GM21737 (cell line): Measurements from ENCODE around the gene CFAP161.
"Not testable (repeated sequence)": the region's sequence is repeated elsewhere in the genome, so short reads cannot be mapped to it uniquely, and the experiment has no call there.

Source experiments
- ATAC-seq: cut with Tn5 transposase; IDR thresholded peaks from one replicate; pipeline ENCODE4 v1.9.1; 2021; ENCODE audit warnings: mild to moderate bottlenecking, moderate library complexity; ENCODE audit not compliant: unreplicated experiment

Gene CFAP161

DNA sequence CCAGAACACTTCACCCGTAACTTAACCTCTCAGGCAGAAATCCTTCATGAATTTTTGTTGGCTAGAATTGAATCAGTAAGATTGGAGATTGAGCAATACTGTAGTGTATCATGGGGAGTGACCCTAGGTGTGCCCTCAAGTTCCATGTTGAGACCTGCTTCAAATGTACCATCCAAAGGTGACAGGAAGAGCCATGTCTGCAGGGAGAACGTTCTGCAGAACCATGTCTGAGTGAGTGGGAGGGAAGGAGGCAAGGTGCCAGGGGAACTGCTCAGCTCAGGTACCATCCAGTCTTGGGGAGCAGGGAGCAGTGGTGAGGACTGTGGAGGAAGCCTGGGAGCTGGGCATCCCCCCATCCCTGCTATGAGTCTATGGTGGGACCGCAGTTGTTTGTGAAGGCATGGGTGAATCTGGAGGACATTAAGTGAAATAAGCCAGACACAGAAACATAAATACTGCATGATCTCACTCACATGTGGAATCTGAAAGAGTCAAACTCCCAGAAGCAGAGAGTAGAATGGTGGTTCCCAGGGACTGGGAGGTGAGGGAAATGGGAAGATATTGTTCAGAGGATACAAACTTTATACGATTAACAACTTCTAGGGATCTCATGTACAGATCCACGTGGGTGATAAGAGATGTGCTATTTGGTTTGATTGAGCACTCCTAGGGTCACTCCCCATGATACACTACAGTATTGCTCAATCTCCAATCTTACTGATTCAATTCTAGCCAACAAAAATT, 23.3 kb downstream of the CFAP161 start:
- ATAC-seq: no peak

GRCh38 chr15:81157939-81158223, 23.8 kb downstream of the CFAP161 start:
- ATAC-seq: no peak

- ATAC-seq: not testable (repeated sequence)
These were observed 24.5 kb downstream of the CFAP161 start for GRCh38 chr15:81158561-81158960.

GRCh38 chr15:81160312-81161159, 26.5 kb downstream of the CFAP161 start:
- no peak for ATAC-seq

DNA sequence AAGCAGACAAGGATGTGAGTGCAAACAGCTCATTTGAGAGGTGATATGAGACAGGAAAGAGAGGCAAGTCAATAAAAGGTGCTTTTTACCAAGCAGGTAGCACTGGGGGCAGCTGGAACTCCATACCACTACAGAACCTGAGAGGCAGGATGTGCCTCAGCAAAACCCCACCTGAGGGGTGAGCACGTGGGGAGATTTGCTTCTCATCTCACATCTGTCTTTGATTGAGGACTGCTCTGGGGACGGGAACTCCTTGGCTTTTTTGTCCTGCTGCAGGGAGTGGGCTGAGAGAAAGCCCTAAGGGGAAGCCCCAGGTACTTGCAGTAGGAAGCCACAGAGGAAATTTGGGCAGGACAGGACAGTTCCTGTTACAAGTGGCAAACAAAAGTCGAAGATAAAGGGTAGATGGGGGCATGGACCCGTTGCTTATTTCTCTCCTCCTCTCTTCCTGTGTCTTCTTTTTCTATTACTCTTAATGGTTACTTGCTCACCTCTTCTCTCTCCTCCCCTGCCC, 27.1 kb downstream of the CFAP161 start:
- no peak for ATAC-seq

GRCh38 chr15:81161851-81162250, 27.8 kb downstream of the CFAP161 start:
- ATAC-seq: no peak

GRCh38 chr15:81163961-81164800, 30.1 kb downstream of the CFAP161 start:
- ATAC-seq: no peak

DNA sequence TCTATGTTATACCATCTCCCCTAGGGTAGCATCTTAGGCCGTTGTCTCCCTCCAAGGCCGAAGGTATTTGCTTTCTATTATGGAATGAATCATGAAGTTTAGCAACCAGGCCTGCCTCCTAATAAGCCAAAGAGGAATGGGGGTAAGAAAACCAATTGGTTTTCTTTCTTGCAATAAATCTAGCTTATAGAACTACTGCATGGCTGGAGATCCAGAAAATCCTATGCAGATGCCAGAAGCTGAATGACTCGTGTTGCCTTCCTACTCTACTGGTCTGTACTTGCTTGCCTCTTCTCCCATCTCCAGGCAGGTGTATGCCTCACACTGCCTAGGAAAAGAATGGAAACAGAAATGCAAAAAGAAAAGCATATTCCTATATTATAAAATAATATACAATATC, 31.5 kb downstream of the CFAP161 start:
- ATAC-seq: no peak

GRCh38 chr15:81166636-81167305, 32.7 kb downstream of the CFAP161 start:
- no peak for ATAC-seq

GRCh38 chr15:81168131-81168526, 34.1 kb downstream of the CFAP161 start:
- ATAC-seq: no peak

GRCh38 chr15:81168644-81169043, 34.6 kb downstream of the CFAP161 start:
- no peak for ATAC-seq

DNA sequence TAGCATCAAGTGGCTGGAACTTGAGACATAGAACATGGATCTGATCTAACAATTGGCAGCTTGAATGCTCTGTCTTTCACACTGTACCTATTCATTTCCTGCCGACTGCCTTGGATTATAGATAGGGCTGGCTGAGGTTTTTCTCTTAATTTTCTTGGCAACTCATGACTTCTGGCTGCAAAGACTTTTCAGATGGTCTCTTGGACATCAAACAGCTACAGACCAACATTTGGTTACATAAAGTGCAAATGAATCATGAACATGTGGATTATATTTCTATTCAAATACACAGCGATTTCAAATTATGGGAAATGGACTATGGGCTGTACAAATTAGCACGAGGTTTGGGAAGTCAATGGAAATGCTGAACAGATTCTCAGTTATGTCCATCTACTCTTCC, 36.4 kb downstream of the CFAP161 start:
- no peak for ATAC-seq

DNA sequence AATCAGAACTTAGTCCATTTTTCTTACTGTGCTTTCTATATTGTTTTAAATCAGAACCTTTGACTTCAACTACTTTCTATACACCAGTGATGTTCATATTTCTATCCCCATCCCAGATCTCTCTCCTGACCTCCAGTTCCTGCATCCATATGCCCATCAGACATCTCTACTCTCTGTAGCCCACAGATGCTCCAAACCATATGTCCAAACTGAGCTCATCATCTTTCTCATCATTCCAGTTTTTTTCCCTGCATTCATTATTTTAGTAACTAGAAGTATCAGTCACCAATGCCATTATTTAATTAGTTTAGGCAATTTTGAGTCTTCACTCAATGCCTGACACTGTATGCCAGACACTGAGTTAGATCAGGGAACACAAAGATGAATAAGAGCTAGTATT, 37.2 kb downstream of the CFAP161 start:
- no peak for ATAC-seq

DNA sequence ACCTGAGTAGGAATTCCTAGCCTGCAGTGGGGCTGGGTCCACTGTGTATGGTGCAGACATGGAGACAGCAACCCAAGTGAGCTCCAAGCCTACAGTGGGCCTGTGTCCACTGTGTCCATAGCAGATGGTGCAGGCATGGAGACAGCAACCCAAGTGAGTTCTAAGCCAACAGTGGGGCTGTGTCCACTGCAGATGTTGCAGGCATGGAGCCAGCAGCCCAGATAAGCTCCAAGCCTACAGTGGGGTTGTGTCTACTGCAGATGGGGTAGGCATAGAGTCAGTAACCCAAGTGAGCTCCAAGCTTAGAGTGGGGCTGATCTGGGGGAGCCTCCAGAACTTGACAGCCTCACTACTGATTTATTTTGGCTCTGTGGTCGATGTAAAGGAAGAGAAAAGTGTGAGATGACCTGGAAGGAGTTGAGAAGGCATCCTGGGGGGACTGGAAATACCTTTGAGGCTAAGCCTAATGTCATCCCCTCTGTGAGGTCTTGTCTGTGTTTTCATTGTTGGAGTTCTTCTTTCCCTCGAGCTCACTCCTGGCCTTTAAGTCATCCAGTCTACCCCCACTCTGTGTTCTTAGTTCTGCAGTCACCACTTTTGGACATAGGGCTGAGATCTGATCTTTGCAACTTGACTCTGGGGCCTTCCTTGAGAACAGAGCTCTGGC, 40.2 kb downstream of the CFAP161 start:
- ATAC-seq: no peak

DNA sequence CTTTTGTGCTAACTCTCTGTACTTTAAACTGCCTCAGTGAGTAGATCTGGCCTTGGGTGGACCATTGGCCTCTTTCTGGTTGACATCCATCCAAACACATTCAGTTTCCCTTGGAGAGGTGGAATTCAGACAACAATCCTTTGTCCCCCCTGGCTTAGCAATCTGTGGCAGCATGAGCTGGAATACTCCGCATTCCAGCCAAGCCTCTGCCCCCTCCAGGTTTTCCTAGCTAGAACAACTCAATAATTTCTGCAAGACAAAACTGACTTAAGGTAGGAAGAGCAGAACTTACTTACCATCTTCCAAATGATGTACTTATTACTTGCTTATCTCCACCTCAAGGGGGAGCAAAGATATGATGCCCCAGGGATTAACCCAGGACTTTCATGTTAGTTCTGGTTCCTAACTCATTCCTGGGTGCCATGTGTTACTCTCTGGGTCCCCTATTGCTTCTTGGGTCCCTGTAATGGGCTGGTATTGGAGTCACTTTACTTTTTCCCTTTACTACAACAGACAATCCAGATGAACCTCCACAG, 40.8 kb downstream of the CFAP161 start:
- ATAC-seq: no peak

DNA sequence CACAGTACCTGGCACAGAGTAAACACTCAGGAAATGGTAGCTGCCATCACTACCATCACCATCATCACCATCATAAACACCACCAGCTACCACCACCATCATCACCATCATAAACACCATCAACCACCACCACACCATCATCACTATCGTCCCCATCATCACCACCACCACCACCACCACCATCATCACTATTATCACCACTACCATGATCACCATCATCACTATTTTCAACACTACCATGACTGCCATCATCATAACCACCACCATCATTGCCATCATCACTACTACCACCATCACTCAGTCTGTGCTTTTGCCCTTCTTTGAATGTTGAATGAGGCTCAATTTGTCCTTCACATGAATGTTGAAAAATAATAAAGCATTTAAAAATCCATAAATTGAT, 41.4 kb downstream of the CFAP161 start:
- no peak for ATAC-seq

DNA sequence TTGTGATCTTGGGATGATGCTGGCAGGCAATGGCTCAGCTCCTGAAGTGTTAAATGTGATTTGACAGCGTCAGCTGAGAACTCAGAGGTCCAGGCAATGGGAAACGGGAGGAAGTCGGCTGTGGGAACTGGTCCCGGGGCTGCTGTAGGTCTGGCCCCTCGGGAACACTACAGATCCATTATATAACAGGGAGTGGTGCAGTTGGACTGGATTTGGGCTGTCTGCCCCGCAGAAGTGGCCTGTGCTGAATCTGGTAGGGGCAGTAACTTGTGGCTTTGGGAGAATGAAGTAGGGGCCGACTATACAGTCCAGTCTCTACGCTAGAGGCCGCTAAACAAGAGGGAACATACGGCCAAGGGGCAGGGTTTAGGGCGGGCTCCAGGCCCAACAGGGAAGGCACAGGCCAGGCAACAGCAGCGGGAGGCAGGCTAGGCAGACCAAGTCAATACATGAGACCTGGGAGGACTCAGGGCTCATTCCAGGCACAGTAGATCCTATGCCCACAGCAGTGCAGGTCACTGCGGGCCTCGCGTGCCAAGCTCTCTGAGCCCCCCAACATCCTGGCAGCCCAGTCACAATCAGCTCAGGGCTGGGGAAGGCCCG, 42.3 kb downstream of the CFAP161 start:
- no peak for ATAC-seq

DNA sequence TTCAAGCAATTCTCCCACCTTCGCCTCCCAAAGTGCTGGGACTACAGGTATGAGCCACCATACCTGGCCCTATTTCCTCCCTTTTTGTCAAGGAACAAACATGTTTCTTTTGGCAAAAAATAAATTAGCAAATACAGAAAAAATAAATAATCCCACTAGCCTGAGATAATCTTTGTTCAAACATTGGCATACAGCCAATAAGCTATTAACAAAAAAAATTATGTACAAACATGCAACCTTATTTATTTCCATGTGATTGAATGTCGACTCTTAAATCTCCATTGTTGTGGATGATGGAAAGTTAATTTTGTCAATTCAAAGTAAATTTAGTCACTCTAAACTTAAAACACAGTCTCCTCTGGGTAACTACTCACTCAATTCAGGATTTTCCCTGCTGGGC, 44.3 kb downstream of the CFAP161 start:
- no peak for ATAC-seq

- no peak for ATAC-seq
These were observed 47.1 kb downstream of the CFAP161 start for GRCh38 chr15:81181220-81181619.
